Mammary epithelial cell (primary cell): ENCODE results near the gene STXBP5.

Experiments
- EZH2 ChIP-seq: IDR thresholded peaks from 2 replicates; pipeline ENCODE4 v1.6.1; 2012; ENCODE audit warnings: low read length, inconsistent platforms, borderline replicate concordance
- TF ChIP-seq, protein P1 (sequence below), 2 donors: IDR thresholded peaks in 1 of 2; conservative IDR thresholded peaks in 1 of 2; 2 replicates each; pipeline ENCODE4 v1.5.1; 2011 to 2012; ENCODE audit warnings: inconsistent platforms in 2 of 2, low read length in 2 of 2, mild to moderate bottlenecking in 2 of 2, control low read depth in 1 of 2, low read depth in 1 of 2; ENCODE audit not compliant: insufficient read depth in 1 of 2; ENCODE audit errors: extremely low read depth in 1 of 2

DNA sequence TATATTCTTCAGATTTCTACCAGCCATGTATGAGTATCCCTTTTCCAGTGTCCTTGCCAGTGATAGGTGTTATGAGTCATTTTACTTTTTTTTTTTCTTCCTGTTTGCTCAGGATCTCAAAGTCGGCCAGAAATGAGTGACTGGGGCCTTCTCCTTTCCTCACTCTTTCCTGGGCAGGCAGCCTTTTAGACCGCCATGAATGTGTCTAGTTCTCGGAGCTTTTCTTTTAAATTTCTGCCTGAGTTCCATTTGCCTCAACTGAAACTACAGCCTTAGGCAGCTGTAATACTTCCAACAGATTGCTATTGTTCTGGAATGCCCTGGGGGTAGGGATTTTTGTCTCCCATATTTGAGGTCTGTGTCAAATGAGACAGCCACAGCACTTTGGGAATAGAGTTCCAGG is 83.7 kb downstream of the STXBP5 start:
- TF ChIP-seq, protein P1, sequence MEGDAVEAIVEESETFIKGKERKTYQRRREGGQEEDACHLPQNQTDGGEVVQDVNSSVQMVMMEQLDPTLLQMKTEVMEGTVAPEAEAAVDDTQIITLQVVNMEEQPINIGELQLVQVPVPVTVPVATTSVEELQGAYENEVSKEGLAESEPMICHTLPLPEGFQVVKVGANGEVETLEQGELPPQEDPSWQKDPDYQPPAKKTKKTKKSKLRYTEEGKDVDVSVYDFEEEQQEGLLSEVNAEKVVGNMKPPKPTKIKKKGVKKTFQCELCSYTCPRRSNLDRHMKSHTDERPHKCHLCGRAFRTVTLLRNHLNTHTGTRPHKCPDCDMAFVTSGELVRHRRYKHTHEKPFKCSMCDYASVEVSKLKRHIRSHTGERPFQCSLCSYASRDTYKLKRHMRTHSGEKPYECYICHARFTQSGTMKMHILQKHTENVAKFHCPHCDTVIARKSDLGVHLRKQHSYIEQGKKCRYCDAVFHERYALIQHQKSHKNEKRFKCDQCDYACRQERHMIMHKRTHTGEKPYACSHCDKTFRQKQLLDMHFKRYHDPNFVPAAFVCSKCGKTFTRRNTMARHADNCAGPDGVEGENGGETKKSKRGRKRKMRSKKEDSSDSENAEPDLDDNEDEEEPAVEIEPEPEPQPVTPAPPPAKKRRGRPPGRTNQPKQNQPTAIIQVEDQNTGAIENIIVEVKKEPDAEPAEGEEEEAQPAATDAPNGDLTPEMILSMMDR (conservative IDR thresholded peaks at IDR 0.05 in 1 of 2, IDR thresholded peaks at IDR 0.05 in 1 of 2; ENCODE audit: extremely low read depth in 1 of 2, insufficient read depth in 1 of 2, low read depth in 1 of 2, low read length in 2 of 2) = no peak
- no peak for TF ChIP-seq EZH2
